Spleen (tissue), 7 donors: Measurements from ENCODE around the gene C1orf159.

Source experiments
- POLR2A ChIP-seq, 3 donors: fragments of 450-650 bp; IDR thresholded peaks; one replicate each; pipeline ENCODE4 v1.5.1; 2017; ENCODE audit warnings: antibody characterized with exemption in 3 of 3, mild to moderate bottlenecking in 1 of 3
- TF ChIP-seq, protein P1 (sequence below), 11 experiments: fragments of 200-600 bp in 7 of 11; fragments of 450-650 bp in 4 of 11; sonication (generic) in 4 of 11; IDR thresholded peaks in 8 of 11; conservative IDR thresholded peaks in 3 of 11; 1 replicate in 7 of 11; 2 replicates in 4 of 11; pipeline versions ENCODE4 v1.4.0 to v1.8.0; 2016 to 2021; ENCODE audit warnings: antibody characterized with exemption in 11 of 11, inconsistent platforms in 4 of 11, mild to moderate bottlenecking in 1 of 11
- donor health status: DM: no; HTN: no; CAD: no; lungs with moderate emphysema.
- donor health status: DM: no; HTN: no; CAD: no.
- donor health status: DM: no; HTN: no; CAD: no.

- TF ChIP-seq, protein P1, sequence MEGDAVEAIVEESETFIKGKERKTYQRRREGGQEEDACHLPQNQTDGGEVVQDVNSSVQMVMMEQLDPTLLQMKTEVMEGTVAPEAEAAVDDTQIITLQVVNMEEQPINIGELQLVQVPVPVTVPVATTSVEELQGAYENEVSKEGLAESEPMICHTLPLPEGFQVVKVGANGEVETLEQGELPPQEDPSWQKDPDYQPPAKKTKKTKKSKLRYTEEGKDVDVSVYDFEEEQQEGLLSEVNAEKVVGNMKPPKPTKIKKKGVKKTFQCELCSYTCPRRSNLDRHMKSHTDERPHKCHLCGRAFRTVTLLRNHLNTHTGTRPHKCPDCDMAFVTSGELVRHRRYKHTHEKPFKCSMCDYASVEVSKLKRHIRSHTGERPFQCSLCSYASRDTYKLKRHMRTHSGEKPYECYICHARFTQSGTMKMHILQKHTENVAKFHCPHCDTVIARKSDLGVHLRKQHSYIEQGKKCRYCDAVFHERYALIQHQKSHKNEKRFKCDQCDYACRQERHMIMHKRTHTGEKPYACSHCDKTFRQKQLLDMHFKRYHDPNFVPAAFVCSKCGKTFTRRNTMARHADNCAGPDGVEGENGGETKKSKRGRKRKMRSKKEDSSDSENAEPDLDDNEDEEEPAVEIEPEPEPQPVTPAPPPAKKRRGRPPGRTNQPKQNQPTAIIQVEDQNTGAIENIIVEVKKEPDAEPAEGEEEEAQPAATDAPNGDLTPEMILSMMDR (IDR thresholded peaks at IDR 0.05 in 8 of 11, conservative IDR thresholded peaks at IDR 0.05 in 3 of 11): no peak
- TF ChIP-seq POLR2A (IDR thresholded peaks at IDR 0.05): no peak
Measured at GRCh38 chr1:1144843-1145546, 29.1 kb upstream of the C1orf159 start.
